SK-N-MC (cell line): ENCODE measurements around the gene LRRC8A.

Source experiments
- EZH2 ChIP-seq: fragments of 200-600 bp; sonication (generic); IDR thresholded peaks from one replicate; pipeline ENCODE4 v1.6.1; 2017; ENCODE audit warnings: antibody characterized with exemption
- FOXP2 ChIP-seq: optimal IDR thresholded peaks from 2 replicates; pipeline ENCODE3; 2011; ENCODE audit warnings: mild to moderate bottlenecking, moderate library complexity; ENCODE audit not compliant: insufficient read depth; ENCODE audit errors: extremely low read length, control extremely low read depth
- POLR2AphosphoS5 ChIP-seq: IDR thresholded peaks from 2 replicates; pipeline ENCODE4 v1.6.1; 2012; ENCODE audit warnings: mild to moderate bottlenecking, low read depth, low read length, borderline replicate concordance

GRCh38 chr9:128912270-128912853 is 30.4 kb downstream of the LRRC8A start:
- TF ChIP-seq EZH2 (no peak), POLR2AphosphoS5 (no peak), FOXP2 (no peak)
